Parathyroid adenoma (tissue), 2 donors: Measurements from ENCODE around the gene IGLL1.
"Not testable (repeated sequence)": the region's sequence is repeated elsewhere in the genome, so short reads cannot be mapped to it uniquely, and the experiment has no call there.

Experiments used
- H2AFZ ChIP-seq: fragments of 300-600 bp; sonication (generic); one replicate; pipeline ENCODE4 v1.7.0; 2017; ENCODE audit warnings: antibody characterized with exemption, mild to moderate bottlenecking
- H3K27ac ChIP-seq: fragments of 300-600 bp; sonication (generic); one replicate; pipeline ENCODE4 v1.7.0; 2017
- H3K27me3 ChIP-seq: fragments of 300-600 bp; sonication (generic); one replicate; pipeline ENCODE4 v1.7.0; 2017; ENCODE audit warnings: low read length; ENCODE audit not compliant: control insufficient read depth, insufficient read depth
- H3K36me3 ChIP-seq: fragments of 300-600 bp; sonication (generic); one replicate; pipeline ENCODE4 v1.7.0; 2017; ENCODE audit warnings: low read length; ENCODE audit not compliant: control insufficient read depth, insufficient read depth
- H3K4me1 ChIP-seq: fragments of 300-600 bp; sonication (generic); one replicate; pipeline ENCODE4 v1.7.0; 2017; ENCODE audit warnings: control low read depth
- H3K4me2 ChIP-seq: fragments of 300-600 bp; sonication (generic); one replicate; pipeline ENCODE4 v1.7.0; 2017; ENCODE audit warnings: low read length
- H3K4me3 ChIP-seq: fragments of 300-600 bp; sonication (generic); one replicate; pipeline ENCODE4 v1.7.0; 2017; ENCODE audit warnings: low read depth, low read length
- H3K79me2 ChIP-seq: fragments of 300-600 bp; sonication (generic); one replicate; pipeline ENCODE4 v1.7.0; 2017; ENCODE audit warnings: control low read depth
- H3K9ac ChIP-seq: fragments of 300-600 bp; sonication (generic); one replicate; pipeline ENCODE4 v1.7.0; 2017; ENCODE audit warnings: mild to moderate bottlenecking
- H3K9me3 ChIP-seq: fragments of 300-600 bp; sonication (generic); one replicate; pipeline ENCODE4 v1.7.0; 2017; ENCODE audit warnings: low read length; ENCODE audit not compliant: control insufficient read depth
- TF ChIP-seq, protein P1 (sequence below): fragments of 300-600 bp; sonication (generic); IDR thresholded peaks from one replicate; pipeline ENCODE4 v1.7.0; 2017; ENCODE audit warnings: antibody characterized with exemption, mild to moderate bottlenecking
- donor health status: primary hyperparathyroidism.

IGLL1 gene

GRCh38 chr22:23606204-23607131, 26.4 kb upstream of the IGLL1 start:
- Histone ChIP-seq H3K27me3 (no peaks in the 10 kb centered on the region), H3K4me3 (no peak overlapping the region), H3K4me1 (no peaks in the 10 kb centered on the region), H3K9ac (no peak overlapping the region), H3K79me2 (no peaks in the 10 kb centered on the region), H3K36me3 (no peaks in the 10 kb centered on the region), H3K9me3 (no peaks in the 10 kb centered on the region), H2AFZ (no peak overlapping the region), H3K4me2 (no peak overlapping the region), H3K27ac (no peak overlapping the region)
- TF ChIP-seq, protein P1, sequence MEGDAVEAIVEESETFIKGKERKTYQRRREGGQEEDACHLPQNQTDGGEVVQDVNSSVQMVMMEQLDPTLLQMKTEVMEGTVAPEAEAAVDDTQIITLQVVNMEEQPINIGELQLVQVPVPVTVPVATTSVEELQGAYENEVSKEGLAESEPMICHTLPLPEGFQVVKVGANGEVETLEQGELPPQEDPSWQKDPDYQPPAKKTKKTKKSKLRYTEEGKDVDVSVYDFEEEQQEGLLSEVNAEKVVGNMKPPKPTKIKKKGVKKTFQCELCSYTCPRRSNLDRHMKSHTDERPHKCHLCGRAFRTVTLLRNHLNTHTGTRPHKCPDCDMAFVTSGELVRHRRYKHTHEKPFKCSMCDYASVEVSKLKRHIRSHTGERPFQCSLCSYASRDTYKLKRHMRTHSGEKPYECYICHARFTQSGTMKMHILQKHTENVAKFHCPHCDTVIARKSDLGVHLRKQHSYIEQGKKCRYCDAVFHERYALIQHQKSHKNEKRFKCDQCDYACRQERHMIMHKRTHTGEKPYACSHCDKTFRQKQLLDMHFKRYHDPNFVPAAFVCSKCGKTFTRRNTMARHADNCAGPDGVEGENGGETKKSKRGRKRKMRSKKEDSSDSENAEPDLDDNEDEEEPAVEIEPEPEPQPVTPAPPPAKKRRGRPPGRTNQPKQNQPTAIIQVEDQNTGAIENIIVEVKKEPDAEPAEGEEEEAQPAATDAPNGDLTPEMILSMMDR: no peak

DNA sequence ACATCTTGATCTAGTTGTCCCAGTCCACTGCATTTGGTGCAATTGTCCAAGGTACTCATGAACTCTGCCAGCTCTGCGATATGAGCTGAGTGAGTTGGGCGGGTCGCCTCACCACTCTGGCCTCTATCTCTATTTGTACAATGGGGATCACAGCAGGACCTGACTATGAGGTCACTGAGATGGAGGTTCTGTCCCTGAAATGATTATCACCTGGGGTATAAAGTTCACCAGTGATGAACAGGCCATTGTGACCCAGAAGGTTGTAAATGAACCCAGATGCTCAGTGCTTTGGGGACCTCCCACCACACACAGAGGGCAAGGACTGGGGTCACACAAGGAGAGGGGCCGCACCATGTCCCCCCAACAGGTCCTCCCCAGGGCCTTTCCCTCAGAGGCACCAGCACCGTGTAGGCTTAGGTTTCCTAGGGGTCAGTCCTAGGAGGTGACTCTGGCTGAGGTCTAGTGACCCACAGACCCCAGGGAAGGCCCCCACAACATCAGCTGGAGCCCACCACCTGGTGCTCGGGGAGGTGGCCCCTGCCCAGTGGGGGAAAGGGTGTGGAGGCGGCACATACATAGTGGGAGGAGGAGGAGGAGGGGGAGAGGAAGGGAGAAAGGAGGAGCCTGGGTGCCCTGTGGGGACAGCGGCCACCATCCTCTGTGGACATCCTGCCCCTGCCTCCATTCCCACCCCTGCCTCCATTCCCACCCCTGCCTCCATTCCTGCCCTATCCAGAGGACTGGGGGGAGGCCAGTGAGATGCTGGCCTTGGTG, 25.0 kb upstream of the IGLL1 start:
- Histone ChIP-seq H3K4me1 (no peaks in the 10 kb centered on the region), H3K27me3 (no peaks in the 10 kb centered on the region), H3K9ac (no peak overlapping the region), H3K36me3 (no peaks in the 10 kb centered on the region), H3K79me2 (no peaks in the 10 kb centered on the region), H3K9me3 (no peaks in the 10 kb centered on the region), H3K4me3 (no peak overlapping the region), H3K4me2 (no peak overlapping the region), H3K27ac (no peak overlapping the region), H2AFZ (no peak overlapping the region)
- TF ChIP-seq, protein P1: no peak

GRCh38 chr22:23603266-23603665, 23.2 kb upstream of the IGLL1 start:
- H2AFZ ChIP-seq: no peak overlapping the region
- H3K9ac ChIP-seq: no peak overlapping the region
- H3K79me2 ChIP-seq: no peaks in the 10 kb centered on the region
- H3K4me2 ChIP-seq: no peak overlapping the region
- H3K4me1 ChIP-seq: no peaks in the 10 kb centered on the region
- no peaks in the 10 kb centered on the region for H3K9me3 ChIP-seq
- TF ChIP-seq, protein P1: no peak
- no peak overlapping the region for H3K27ac ChIP-seq
- H3K36me3 ChIP-seq: no peaks in the 10 kb centered on the region
- H3K4me3 ChIP-seq: no peak overlapping the region
- no peaks in the 10 kb centered on the region for H3K27me3 ChIP-seq

DNA sequence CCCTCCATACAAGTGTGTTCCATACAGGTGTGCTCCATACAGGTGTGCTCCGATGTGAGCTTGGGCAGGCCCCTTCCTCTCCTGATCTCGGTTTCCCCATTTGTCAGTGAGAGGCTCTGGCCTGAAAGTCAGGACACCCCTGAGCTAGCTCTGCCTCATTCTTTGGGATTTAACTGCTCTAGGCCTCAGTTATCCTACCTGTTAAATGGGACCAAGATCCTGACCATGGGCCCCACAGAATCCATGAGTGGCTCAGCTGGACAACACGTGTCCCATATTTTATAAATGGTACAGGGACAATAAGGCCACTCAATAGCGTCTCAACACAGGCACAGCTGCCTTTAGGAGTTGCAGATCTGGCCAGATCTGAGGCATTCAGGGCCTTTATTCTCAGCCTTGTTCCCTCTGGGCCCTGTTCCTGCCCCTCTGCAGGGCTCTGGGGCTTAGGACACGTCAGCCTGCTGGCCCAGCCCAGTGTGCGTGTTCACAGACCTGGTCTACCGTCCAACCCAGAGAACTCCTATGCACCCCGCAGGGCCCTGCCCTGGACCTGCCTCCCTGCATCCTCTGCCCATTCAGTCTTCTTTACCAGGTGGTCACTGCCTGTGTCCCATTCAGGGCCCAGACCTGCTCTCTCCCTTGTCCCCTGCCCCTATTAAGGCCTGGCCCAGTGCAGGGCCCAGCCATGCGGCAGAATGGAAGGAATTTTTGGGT, 18.9 kb upstream of the IGLL1 start:
- TF ChIP-seq, protein P1: no peak
- Histone ChIP-seq H3K4me2 (no peak overlapping the region), H3K36me3 (no peaks in the 10 kb centered on the region), H3K27ac (no peak overlapping the region), H2AFZ (no peak overlapping the region), H3K4me3 (no peak overlapping the region), H3K9ac (no peak overlapping the region), H3K27me3 (no peaks in the 10 kb centered on the region), H3K79me2 (no peaks in the 10 kb centered on the region), H3K4me1 (no peaks in the 10 kb centered on the region), H3K9me3 (no peaks in the 10 kb centered on the region)

DNA sequence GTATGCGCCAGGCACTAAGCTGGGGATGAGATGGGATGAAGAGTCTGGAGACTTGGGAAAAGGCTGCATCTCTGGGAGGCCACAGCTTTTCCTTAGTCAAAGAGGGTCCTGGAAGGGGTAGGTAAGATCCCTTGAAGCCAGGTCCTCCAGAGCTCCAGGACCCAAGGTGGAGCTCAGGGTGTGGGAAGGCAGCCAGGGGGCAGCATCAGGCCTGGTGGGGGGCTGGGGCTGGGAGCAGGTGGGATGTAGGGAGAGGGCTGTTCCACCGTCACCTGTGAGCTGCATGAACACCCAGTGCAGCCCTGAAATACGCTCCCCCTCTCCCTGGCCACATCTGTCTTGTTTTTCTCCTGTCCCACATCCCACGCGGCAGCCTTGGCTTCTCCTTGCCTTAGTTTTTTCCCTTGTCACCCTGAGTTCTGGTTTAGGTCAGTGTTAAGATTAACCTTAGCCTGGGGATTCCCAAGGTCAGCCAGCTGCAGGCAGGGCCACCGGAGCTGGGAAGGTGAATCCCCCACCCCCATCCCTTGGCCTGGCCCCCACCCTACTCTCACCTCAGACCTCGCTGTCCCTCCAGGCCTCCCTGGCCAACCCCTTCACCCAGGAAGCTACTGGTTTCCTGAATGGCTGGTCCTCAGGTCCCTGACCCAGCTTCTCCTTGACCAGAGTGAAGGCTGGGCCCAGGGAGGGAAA, 17.6 kb upstream of the IGLL1 start:
- H3K4me2 ChIP-seq, H3K9me3 ChIP-seq, H3K9ac ChIP-seq, H3K27me3 ChIP-seq, H3K79me2 ChIP-seq, H3K4me1 ChIP-seq, H3K27ac ChIP-seq, H2AFZ ChIP-seq, H3K36me3 ChIP-seq, H3K4me3 ChIP-seq: not testable (repeated sequence)

DNA sequence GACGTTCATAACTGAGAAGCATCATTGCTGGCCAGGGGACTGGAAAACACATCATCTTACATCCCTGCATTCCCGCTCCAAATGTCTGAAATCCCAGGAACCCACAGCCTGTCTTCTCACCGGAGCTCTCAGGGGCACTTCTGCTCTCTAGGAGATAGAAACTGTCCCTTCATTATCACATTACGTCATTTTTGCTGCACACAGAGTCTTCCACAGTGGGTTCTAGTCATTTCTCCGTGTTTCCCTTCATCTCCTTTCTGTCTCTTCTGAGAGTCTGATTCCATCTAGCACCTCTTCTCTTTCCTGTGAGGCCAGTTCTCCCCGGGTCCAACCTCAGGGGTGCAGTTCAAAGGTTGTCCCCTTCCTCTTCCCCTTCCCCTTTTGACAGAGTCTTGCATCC, 15.8 kb upstream of the IGLL1 start:
- H3K79me2 ChIP-seq, H3K36me3 ChIP-seq, H3K4me2 ChIP-seq, H3K4me1 ChIP-seq, H3K9me3 ChIP-seq, H3K9ac ChIP-seq, H3K27ac ChIP-seq, H3K4me3 ChIP-seq, H3K27me3 ChIP-seq, H2AFZ ChIP-seq: not testable (repeated sequence)
